Measurements from ENCODE around the gene EN2. TPM values are rescaled to one million over a fixed set of nuclear protein-coding genes. Genes with fewer than 3 reads are reported as not detected.

EN2 gene
- total and polyA plus RNA-seq, 10 of the 15 experiments (the other 5 are each of a cell fraction or from before 2014, with no cell fraction given): not detected

DNA sequence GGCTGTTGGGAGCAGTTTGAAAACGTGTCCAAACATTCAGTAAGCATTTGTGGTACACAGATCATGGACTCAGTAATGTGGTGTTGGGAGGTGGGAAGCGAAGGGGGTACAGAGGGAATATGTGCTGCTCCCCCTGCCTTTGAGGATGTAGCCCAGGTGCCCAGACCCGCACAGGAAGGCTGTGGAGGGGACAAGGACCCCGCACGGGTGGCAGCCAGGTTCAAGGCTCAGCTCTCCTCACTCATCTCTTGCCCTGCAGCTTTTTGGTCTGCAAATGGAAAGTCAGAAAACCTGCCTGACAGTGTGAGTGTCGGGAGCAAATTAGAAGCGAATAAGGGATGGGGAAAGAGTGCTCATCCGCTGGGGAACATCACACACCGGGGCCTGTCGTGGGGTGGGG, 27.3 kb upstream of the EN2 start:
- RAD21 ChIA-PET (ENCODE audit: unreplicated experiment): no interaction called here
- POLR2A ChIA-PET: no interaction called here
- Histone ChIP-seq H3K36me3 (ENCODE audit: control insufficient read depth in 2 of 2, insufficient read depth in 2 of 2, low read length in 1 of 2) (no peaks in the 10 kb centered on the region), H3K4me2 (ENCODE audit: control insufficient read depth, insufficient read depth) (no peak overlapping the region), H3K79me2 (ENCODE audit: control insufficient read depth, insufficient read depth, low read length) (no peaks in the 10 kb centered on the region), H3K9me3 (replicated peaks; ENCODE audit: control insufficient read depth, insufficient read depth, low read length) (no peaks in the 10 kb centered on the region), H3K4me3 (no peak overlapping the region), H3K9ac (ENCODE audit: control insufficient read depth, insufficient read depth, low read length) (no peak overlapping the region), H2AFZ (ENCODE audit: control insufficient read depth, low read depth, low read length) (no peak overlapping the region), H3K27ac (ENCODE audit: control insufficient read depth, insufficient read depth) (no peak overlapping the region), H4K20me1 (ENCODE audit: control insufficient read depth, insufficient read depth) (no peaks in the 10 kb centered on the region), H3K4me1 (ENCODE audit: control insufficient read depth, insufficient read depth, low read length) (no peaks in the 10 kb centered on the region), H3K27me3 (replicated peaks in 1 of 2; ENCODE audit: control insufficient read depth in 2 of 2, insufficient read depth in 2 of 2, low read length in 1 of 2) (peaks cover 0 to 6% of the 10 kb centered on the region in 2 experiments; a peak in 2 of 4 replicates)
- CTCF ChIA-PET: no interaction called here
- SMC1A ChIA-PET (ENCODE audit: uncharacterized antibody, unreplicated experiment): no interaction called here
- in situ Hi-C loops (cut with MboI) (no loop called here), intact Hi-C loops (cut with micrococcal nuclease; ENCODE audit: unreplicated experiment) (no loop called here)
- TF ChIP-seq WRNIP1 (IDR thresholded peaks at IDR 0.05; ENCODE audit: borderline replicate concordance, low read depth, low read length): no peak
- no peak for TF ChIP-seq MXI1 (IDR thresholded peaks at IDR 0.05; ENCODE audit: low read depth, low read length)
- no peak for TF ChIP-seq HDAC2 (IDR thresholded peaks at IDR 0.05)
- no peak for DNase-seq (ENCODE audit: low read depth, low spot score)
- no peak for FAIRE-seq
- ATAC-seq: no peak
- BruUV-seq (replicated peaks): no TSS peak
- 45% methylated on average over 10 of the region's 10 CpGs for WGBS (ENCODE audit: insufficient coverage, insufficient replicate concordance, low lambda C conversion rate, missing lambda C conversion rate)

DNA sequence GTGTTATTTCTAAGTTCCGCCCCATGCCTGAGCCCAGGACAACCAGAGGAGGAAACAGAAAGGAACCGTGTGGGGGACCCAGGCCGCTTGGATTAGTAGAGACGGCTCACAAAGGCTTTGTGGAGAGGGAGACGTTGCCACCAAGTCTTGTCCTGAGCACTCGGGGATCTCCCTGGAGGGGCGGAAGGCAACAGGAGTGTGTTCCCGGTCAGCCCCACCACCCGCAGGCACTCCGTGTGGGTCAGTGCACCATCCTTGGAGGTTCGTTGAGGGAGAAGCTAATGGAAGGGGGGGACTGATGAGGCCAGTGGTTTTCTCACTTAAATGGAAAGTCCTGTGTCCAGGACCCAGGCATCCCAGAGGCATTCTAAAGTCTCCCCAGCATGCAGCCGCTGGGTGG, 26.7 kb upstream of the EN2 start:
- Histone ChIP-seq H3K4me3 (no peak overlapping the region), H2AFZ (ENCODE audit: control insufficient read depth, low read depth, low read length) (no peak overlapping the region), H3K36me3 (ENCODE audit: control insufficient read depth in 2 of 2, insufficient read depth in 2 of 2, low read length in 1 of 2) (no peaks in the 10 kb centered on the region), H3K79me2 (ENCODE audit: control insufficient read depth, insufficient read depth, low read length) (no peaks in the 10 kb centered on the region), H3K4me2 (ENCODE audit: control insufficient read depth, insufficient read depth) (no peak overlapping the region), H4K20me1 (ENCODE audit: control insufficient read depth, insufficient read depth) (no peaks in the 10 kb centered on the region), H3K9ac (ENCODE audit: control insufficient read depth, insufficient read depth, low read length) (no peak overlapping the region), H3K4me1 (ENCODE audit: control insufficient read depth, insufficient read depth, low read length) (no peaks in the 10 kb centered on the region), H3K27me3 (replicated peaks in 1 of 2; ENCODE audit: control insufficient read depth in 2 of 2, insufficient read depth in 2 of 2, low read length in 1 of 2) (peaks cover 0 to 6% of the 10 kb centered on the region in 2 experiments; a peak in 3 of 4 replicates), H3K9me3 (replicated peaks; ENCODE audit: control insufficient read depth, insufficient read depth, low read length) (no peaks in the 10 kb centered on the region), H3K27ac (ENCODE audit: control insufficient read depth, insufficient read depth) (no peak overlapping the region)
- BruUV-seq (replicated peaks): no TSS peak
- ChIA-PET SMC1A (ENCODE audit: uncharacterized antibody, unreplicated experiment) (no interaction called here), RAD21 (ENCODE audit: unreplicated experiment) (no interaction called here), CTCF (no interaction called here), POLR2A (no interaction called here)
- DNase-seq (ENCODE audit: low read depth, low spot score) (no peak), ATAC-seq (no peak), FAIRE-seq (no peak)
- intact Hi-C loops (cut with micrococcal nuclease; ENCODE audit: unreplicated experiment): no loop called here
- in situ Hi-C loops (cut with MboI): no loop called here
- WGBS (ENCODE audit: insufficient coverage, insufficient replicate concordance, low lambda C conversion rate, missing lambda C conversion rate): 22% methylated on average over 12 of the region's 12 CpGs
- TF ChIP-seq, protein P1, sequence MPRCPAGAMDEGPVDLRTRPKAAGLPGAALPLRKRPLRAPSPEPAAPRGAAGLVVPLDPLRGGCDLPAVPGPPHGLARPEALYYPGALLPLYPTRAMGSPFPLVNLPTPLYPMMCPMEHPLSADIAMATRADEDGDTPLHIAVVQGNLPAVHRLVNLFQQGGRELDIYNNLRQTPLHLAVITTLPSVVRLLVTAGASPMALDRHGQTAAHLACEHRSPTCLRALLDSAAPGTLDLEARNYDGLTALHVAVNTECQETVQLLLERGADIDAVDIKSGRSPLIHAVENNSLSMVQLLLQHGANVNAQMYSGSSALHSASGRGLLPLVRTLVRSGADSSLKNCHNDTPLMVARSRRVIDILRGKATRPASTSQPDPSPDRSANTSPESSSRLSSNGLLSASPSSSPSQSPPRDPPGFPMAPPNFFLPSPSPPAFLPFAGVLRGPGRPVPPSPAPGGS (IDR thresholded peaks at IDR 0.05; ENCODE audit: borderline replicate concordance, insufficient read depth, low read depth, low read length, poor library complexity, severe bottlenecking): no peak
- TF ChIP-seq, protein P2, sequence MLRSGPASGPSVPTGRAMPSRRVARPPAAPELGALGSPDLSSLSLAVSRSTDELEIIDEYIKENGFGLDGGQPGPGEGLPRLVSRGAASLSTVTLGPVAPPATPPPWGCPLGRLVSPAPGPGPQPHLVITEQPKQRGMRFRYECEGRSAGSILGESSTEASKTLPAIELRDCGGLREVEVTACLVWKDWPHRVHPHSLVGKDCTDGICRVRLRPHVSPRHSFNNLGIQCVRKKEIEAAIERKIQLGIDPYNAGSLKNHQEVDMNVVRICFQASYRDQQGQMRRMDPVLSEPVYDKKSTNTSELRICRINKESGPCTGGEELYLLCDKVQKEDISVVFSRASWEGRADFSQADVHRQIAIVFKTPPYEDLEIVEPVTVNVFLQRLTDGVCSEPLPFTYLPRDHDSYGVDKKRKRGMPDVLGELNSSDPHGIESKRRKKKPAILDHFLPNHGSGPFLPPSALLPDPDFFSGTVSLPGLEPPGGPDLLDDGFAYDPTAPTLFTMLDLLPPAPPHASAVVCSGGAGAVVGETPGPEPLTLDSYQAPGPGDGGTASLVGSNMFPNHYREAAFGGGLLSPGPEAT (IDR thresholded peaks at IDR 0.05; ENCODE audit: low read depth): no peak
- TF ChIP-seq NR2F1 (conservative IDR thresholded peaks at IDR 0.05): no peak
- TF ChIP-seq, protein P3, sequence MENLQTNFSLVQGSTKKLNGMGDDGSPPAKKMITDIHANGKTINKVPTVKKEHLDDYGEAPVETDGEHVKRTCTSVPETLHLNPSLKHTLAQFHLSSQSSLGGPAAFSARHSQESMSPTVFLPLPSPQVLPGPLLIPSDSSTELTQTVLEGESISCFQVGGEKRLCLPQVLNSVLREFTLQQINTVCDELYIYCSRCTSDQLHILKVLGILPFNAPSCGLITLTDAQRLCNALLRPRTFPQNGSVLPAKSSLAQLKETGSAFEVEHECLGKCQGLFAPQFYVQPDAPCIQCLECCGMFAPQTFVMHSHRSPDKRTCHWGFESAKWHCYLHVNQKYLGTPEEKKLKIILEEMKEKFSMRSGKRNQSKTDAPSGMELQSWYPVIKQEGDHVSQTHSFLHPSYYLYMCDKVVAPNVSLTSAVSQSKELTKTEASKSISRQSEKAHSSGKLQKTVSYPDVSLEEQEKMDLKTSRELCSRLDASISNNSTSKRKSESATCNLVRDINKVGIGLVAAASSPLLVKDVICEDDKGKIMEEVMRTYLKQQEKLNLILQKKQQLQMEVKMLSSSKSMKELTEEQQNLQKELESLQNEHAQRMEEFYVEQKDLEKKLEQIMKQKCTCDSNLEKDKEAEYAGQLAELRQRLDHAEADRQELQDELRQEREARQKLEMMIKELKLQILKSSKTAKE (IDR thresholded peaks at IDR 0.05; ENCODE audit: low read depth, poor library complexity, severe bottlenecking): no peak
- TF ChIP-seq RFX5 (IDR thresholded peaks at IDR 0.05; ENCODE audit: low read depth, low read length): no peak
- no peak for TF ChIP-seq GATAD2B (conservative IDR thresholded peaks at IDR 0.05; ENCODE audit: low read depth)
- TF ChIP-seq RAD51 (IDR thresholded peaks at IDR 0.05): no peak
- no peak for TF ChIP-seq TAF1 (IDR thresholded peaks at IDR 0.05; ENCODE audit: borderline replicate concordance, low read depth, low read length)
- no peak for TF ChIP-seq CHD4 (IDR thresholded peaks at IDR 0.05)
- no peak for TF ChIP-seq TBL1XR1 (IDR thresholded peaks at IDR 0.05; ENCODE audit: low read depth, low read length)
